Trophoblast cell (in vitro differentiated cells and primary cell): ENCODE results near the gene SHQ1.

ENCODE experiments used
- DNase-seq, 2 donors: peaks; one replicate each; pipeline ENCODE4 v3.0.0-alpha.2; 2016
- H2AFZ ChIP-seq: 2 replicates; pipeline ENCODE4 v1.6.1; 2013; ENCODE audit warnings: low read length, moderate library complexity, mild to moderate bottlenecking; ENCODE audit not compliant: insufficient read depth, poor library complexity
- H2AK5ac ChIP-seq: 2 replicates; pipeline ENCODE4 v1.6.1; 2013; ENCODE audit warnings: mild to moderate bottlenecking, low read length
- H2BK120ac ChIP-seq: 2 replicates; pipeline ENCODE4 v1.6.1; 2013; ENCODE audit warnings: low read length, mild to moderate bottlenecking, moderate library complexity; ENCODE audit not compliant: insufficient read depth, poor library complexity
- H2BK12ac ChIP-seq: 2 replicates; pipeline ENCODE4 v1.6.1; 2013; ENCODE audit warnings: mild to moderate bottlenecking, low read length, moderate library complexity
- H2BK5ac ChIP-seq: 2 replicates; pipeline ENCODE4 v1.6.1; 2013; ENCODE audit warnings: low read length, low read depth, moderate library complexity, mild to moderate bottlenecking; ENCODE audit not compliant: poor library complexity
- H3K14ac ChIP-seq: 2 replicates; pipeline ENCODE4 v1.6.1; 2013; ENCODE audit warnings: mild to moderate bottlenecking, low read length
- H3K18ac ChIP-seq: 2 replicates; pipeline ENCODE4 v1.6.1; 2013; ENCODE audit warnings: mild to moderate bottlenecking, low read length
- H3K23ac ChIP-seq: 2 replicates; pipeline ENCODE4 v1.6.1; 2013; ENCODE audit warnings: low read length
- H3K27ac ChIP-seq: 2 replicates; pipeline ENCODE4 v1.5.1; 2013; ENCODE audit warnings: low read depth, mild to moderate bottlenecking, inconsistent platforms, low read length, moderate library complexity
- H3K27me3 ChIP-seq: 2 replicates; pipeline ENCODE4 v1.6.1; 2013; ENCODE audit warnings: inconsistent platforms, mild to moderate bottlenecking, low read length, moderate library complexity; ENCODE audit not compliant: insufficient read depth
- H3K36me3 ChIP-seq, 2 experiments: 1 replicate in 1 of 2; 2 replicates in 1 of 2; pipeline ENCODE4 v1.6.1; 2013; ENCODE audit warnings: low read length in 2 of 2, mild to moderate bottlenecking in 2 of 2, moderate library complexity in 1 of 2; ENCODE audit not compliant: insufficient read depth in 2 of 2, control insufficient read depth in 1 of 2
- H3K4ac ChIP-seq: 2 replicates; pipeline ENCODE4 v1.6.1; 2013; ENCODE audit warnings: low read depth, mild to moderate bottlenecking, low read length, moderate library complexity
- H3K4me1 ChIP-seq, 2 experiments: 1 replicate in 1 of 2; 2 replicates in 1 of 2; pipeline ENCODE4 v1.6.1; 2013; ENCODE audit warnings: low read length in 2 of 2, mild to moderate bottlenecking in 2 of 2, moderate library complexity in 1 of 2; ENCODE audit not compliant: insufficient read depth in 2 of 2, control insufficient read depth in 1 of 2
- H3K4me2 ChIP-seq: 2 replicates; pipeline ENCODE4 v1.6.1; 2013; ENCODE audit warnings: inconsistent platforms, mild to moderate bottlenecking, low read length, moderate library complexity
- H3K4me3 ChIP-seq: 2 replicates; pipeline ENCODE4 v1.5.1; 2013; ENCODE audit warnings: mild to moderate bottlenecking, low read depth, low read length, inconsistent platforms
- H3K79me1 ChIP-seq: one replicate; pipeline ENCODE4 v1.6.1; 2013; ENCODE audit warnings: low read length
- H3K79me2 ChIP-seq: 2 replicates; pipeline ENCODE4 v1.6.1; 2013; ENCODE audit warnings: low read length, mild to moderate bottlenecking; ENCODE audit not compliant: control insufficient read depth, insufficient read depth, poor library complexity
- H3K9ac ChIP-seq: 2 replicates; pipeline ENCODE4 v1.6.1; 2013; ENCODE audit warnings: mild to moderate bottlenecking, low read length
- H3K9me3 ChIP-seq: 2 replicates; pipeline ENCODE4 v1.6.1; 2013; ENCODE audit warnings: low read depth, mild to moderate bottlenecking, control low read depth, inconsistent platforms, low read length; ENCODE audit not compliant: insufficient read depth
- H4K12ac ChIP-seq: 2 replicates; pipeline ENCODE4 v1.6.1; 2013; ENCODE audit warnings: low read depth, mild to moderate bottlenecking, low read length, moderate library complexity
- H4K8ac ChIP-seq: 2 replicates; pipeline ENCODE4 v1.6.1; 2013; ENCODE audit warnings: low read depth, mild to moderate bottlenecking, low read length, moderate library complexity
- H4K91ac ChIP-seq: one replicate; pipeline ENCODE4 v1.6.1; 2013; ENCODE audit warnings: low read depth, mild to moderate bottlenecking, low read length, moderate library complexity
- WGBS: extraction: QIAGEN DNeasy Blood & Tissue Kit; methylation state at CpG from one replicate; pipeline ENCODE4 v1.1.7; 2013; ENCODE audit warnings: missing lambda C conversion rate; ENCODE audit not compliant: insufficient read length, insufficient coverage; ENCODE audit errors: extremely low coverage; 5-methylcytosine and 5-hydroxymethylcytosine counted together

Gene SHQ1

GRCh38 chr3:72844436-72844993 is 3.7 kb downstream of the SHQ1 start:
- no peaks in the 10 kb centered on the region for H3K9me3 ChIP-seq
- no peak overlapping the region for H4K8ac ChIP-seq
- H3K18ac ChIP-seq, result no peak overlapping the region
- no peak overlapping the region for H3K4me3 ChIP-seq
- H3K4me2 ChIP-seq, result no peak overlapping the region
- no peak overlapping the region for H3K23ac ChIP-seq
- H3K27me3 ChIP-seq, result no peaks in the 10 kb centered on the region
- H2BK12ac ChIP-seq, result no peak overlapping the region
- H3K36me3 ChIP-seq, result peaks cover 4 to 6% of the 10 kb centered on the region in 2 experiments
- no peak overlapping the region for H2BK120ac ChIP-seq
- H3K9ac ChIP-seq, result no peak overlapping the region
- no peak overlapping the region for H2AFZ ChIP-seq
- peaks cover 0 to 2% of the 10 kb centered on the region in 2 experiments for H3K4me1 ChIP-seq
- no peak overlapping the region for H4K12ac ChIP-seq
- DNase-seq, result no peak
- H3K79me1 ChIP-seq, result no peaks in the 10 kb centered on the region
- no peak overlapping the region for H3K4ac ChIP-seq
- no peaks in the 10 kb centered on the region for H3K79me2 ChIP-seq
- no peak overlapping the region for H2BK5ac ChIP-seq
- no peak overlapping the region for H4K91ac ChIP-seq
- H2AK5ac ChIP-seq, result no peak overlapping the region
- no peak overlapping the region for H3K14ac ChIP-seq
- no CpG with 5 or more reads among the region's 1 CpG for WGBS
- H3K27ac ChIP-seq, result no peak overlapping the region

- Histone ChIP-seq H3K14ac (no peak overlapping the region), H2BK120ac (no peak overlapping the region), H3K9me3 (no peaks in the 10 kb centered on the region), H3K4me3 (no peak overlapping the region), H3K27me3 (no peaks in the 10 kb centered on the region), H3K23ac (no peak overlapping the region), H3K27ac (no peak overlapping the region), H3K9ac (no peak overlapping the region), H4K91ac (no peak overlapping the region), H3K4me1 (no peaks in the 10 kb centered on the region), H2BK12ac (no peak overlapping the region), H3K4me2 (no peak overlapping the region), H4K8ac (no peak overlapping the region), H3K36me3 (peaks cover 4 to 6% of the 10 kb centered on the region in 2 experiments), H3K79me2 (no peaks in the 10 kb centered on the region), H2AFZ (no peak overlapping the region), H3K4ac (no peak overlapping the region), H4K12ac (no peak overlapping the region), H2BK5ac (no peak overlapping the region), H3K79me1 (no peaks in the 10 kb centered on the region), H3K18ac (no peak overlapping the region), H2AK5ac (no peak overlapping the region)
- no CpG with 5 or more reads among the region's 3 CpGs for WGBS
- no peak for DNase-seq
These were observed 9.2 kb downstream of the SHQ1 start for GRCh38 chr3:72839057-72839456.

GRCh38 chr3:72836923-72837322 is 11.3 kb downstream of the SHQ1 start:
- no peaks in the 10 kb centered on the region for H3K9me3 ChIP-seq
- H3K9ac ChIP-seq, result no peak overlapping the region
- no peak overlapping the region for H4K12ac ChIP-seq
- H2AFZ ChIP-seq, result no peak overlapping the region
- H3K23ac ChIP-seq, result no peak overlapping the region
- H3K18ac ChIP-seq, result no peak overlapping the region
- H4K8ac ChIP-seq, result no peak overlapping the region
- H4K91ac ChIP-seq, result no peak overlapping the region
- no peak overlapping the region for H2BK5ac ChIP-seq
- H2BK120ac ChIP-seq, result no peak overlapping the region
- H3K4ac ChIP-seq, result no peak overlapping the region
- H2BK12ac ChIP-seq, result no peak overlapping the region
- H3K4me1 ChIP-seq, result no peaks in the 10 kb centered on the region
- no peak for DNase-seq
- WGBS, result no CpG with 5 or more reads among the region's 3 CpGs
- no peak overlapping the region for H3K4me2 ChIP-seq
- no peaks in the 10 kb centered on the region for H3K79me2 ChIP-seq
- no peak overlapping the region for H2AK5ac ChIP-seq
- no peak overlapping the region for H3K27ac ChIP-seq
- H3K36me3 ChIP-seq, result peaks cover 4 to 6% of the 10 kb centered on the region in 2 experiments
- H3K4me3 ChIP-seq, result no peak overlapping the region
- no peaks in the 10 kb centered on the region for H3K79me1 ChIP-seq
- H3K27me3 ChIP-seq, result no peaks in the 10 kb centered on the region
- no peak overlapping the region for H3K14ac ChIP-seq

- Histone ChIP-seq H3K18ac (no peak overlapping the region), H3K4ac (no peak overlapping the region), H3K9me3 (no peaks in the 10 kb centered on the region), H2AK5ac (no peak overlapping the region), H3K23ac (no peak overlapping the region), H2AFZ (no peak overlapping the region), H4K12ac (no peak overlapping the region), H3K4me3 (no peak overlapping the region), H2BK12ac (no peak overlapping the region), H3K79me2 (no peaks in the 10 kb centered on the region), H3K27ac (no peak overlapping the region), H3K9ac (no peak overlapping the region), H3K14ac (no peak overlapping the region), H3K79me1 (no peaks in the 10 kb centered on the region), H2BK120ac (no peak overlapping the region), H3K36me3 (peaks cover 2% of the 10 kb centered on the region in 2 experiments), H3K4me2 (no peak overlapping the region), H2BK5ac (no peak overlapping the region), H3K27me3 (no peaks in the 10 kb centered on the region), H4K91ac (no peak overlapping the region), H3K4me1 (no peaks in the 10 kb centered on the region), H4K8ac (no peak overlapping the region)
- DNase-seq, result no peak
- no CpG with 5 or more reads among the region's 3 CpGs for WGBS
These were observed 11.8 kb downstream of the SHQ1 start for GRCh38 chr3:72836416-72836815.
